K562 (cell line): ENCODE results near the gene ANTXRL. TPM values are rescaled to one million over a fixed set of nuclear protein-coding genes. Genes with fewer than 3 reads are reported as not detected.
A peak's percentile ranks its signal among the peaks of the same experiment; 100 is the strongest.

Experiments used
- ATAC-seq: fragments of 200-7000 bp; cut with Tn5 transposase; 3 replicates; pipeline ENCODE4 v1.9.1; 2020; ENCODE audit warnings: moderate library complexity
- BruUV-seq: library from RNA; stranded (reverse); fragments of 400-500 nt; replicated peaks from 2 replicates; lab custom pipeline; 2021; lab: Mats Ljungman, UMichigan
- CTCF ChIA-PET: fragments of 300-600 bp; formaldehyde crosslinking; extraction: SDS; loops from one replicate; lab custom pipeline; 2021; ENCODE audit warnings: low intra/inter-chr PET ratio; lab: Yijun Ruan, JAX
- POLR2A ChIA-PET: fragments of 300-600, 350-650 bp; sonication (Branson Sonifier 250); formaldehyde crosslinking; extraction: SDS; loops from one replicate; lab custom pipeline; 2021; ENCODE audit warnings: antibody characterized with exemption, inconsistent platforms; lab: Yijun Ruan, JAX
- DNase-seq, 4 experiments: peaks; one replicate each; pipeline versions ENCODE4 v3.0.0 to v3.0.0-alpha.2; 2011 to 2018; ENCODE audit warnings: low spot score in 3 of 4, mixed read lengths in 3 of 4; ENCODE audit errors: extremely low read depth in 1 of 4
- FAIRE-seq: peaks from 2 replicates; lab custom pipeline; 2011; peaks lifted over from hg19 to GRCh38; lab: Jason Lieb, UNC
- H2AFZ ChIP-seq: 2 replicates; pipeline ENCODE4 v1.6.0; 2011; ENCODE audit warnings: low read depth, low read length, control low read depth, inconsistent platforms
- H3K27ac ChIP-seq: fragments of 200-600 bp; 3 replicates; pipeline ENCODE4 v1.8.0; 2011; ENCODE audit warnings: low read depth, mild to moderate bottlenecking, control low read depth, inconsistent platforms, low read length, moderate library complexity, mixed read lengths; ENCODE audit errors: extremely low read depth
- H3K27me3 ChIP-seq, 2 experiments: fragments of 300-600 bp in 1 of 2; 2 replicates in 1 of 2; 3 replicates in 1 of 2; pipeline versions ENCODE4 v1.6.0 to v1.8.0; 2011; ENCODE audit warnings: inconsistent platforms in 2 of 2, low read length in 2 of 2, mild to moderate bottlenecking in 1 of 2, mixed read lengths in 1 of 2, moderate library complexity in 1 of 2; ENCODE audit not compliant: control insufficient read depth in 2 of 2, insufficient read depth in 2 of 2
- H3K36me3 ChIP-seq: fragments of 300-600 bp; 3 replicates; pipeline ENCODE4 v1.8.0; 2011; ENCODE audit warnings: mild to moderate bottlenecking, low read length, inconsistent platforms; ENCODE audit not compliant: control insufficient read depth, insufficient read depth
- H3K4me1 ChIP-seq, 2 experiments: fragments of 200-600 bp in 1 of 2; replicated peaks in 1 of 2; 2 replicates in 1 of 2; 3 replicates in 1 of 2; pipeline versions ENCODE4 v1.5.1 to v1.8.0; 2011; ENCODE audit warnings: inconsistent platforms in 2 of 2, low read length in 2 of 2, mild to moderate bottlenecking in 1 of 2, mixed read lengths in 1 of 2, moderate library complexity in 1 of 2; ENCODE audit not compliant: control insufficient read depth in 2 of 2, insufficient read depth in 2 of 2
- H3K4me2 ChIP-seq: 2 replicates; pipeline ENCODE4 v1.6.1; 2011; ENCODE audit warnings: low read length, control low read depth, inconsistent platforms, mixed read lengths; ENCODE audit not compliant: insufficient read depth
- H3K4me3 ChIP-seq: fragments of 200-600 bp; sonication (generic), shearing (Covaris generic); 2 replicates; pipeline ENCODE4 v1.5.1; 2016; ENCODE audit warnings: control low read depth, inconsistent platforms
- H3K79me2 ChIP-seq: fragments of 200-600 bp; 3 replicates; pipeline ENCODE4 v1.8.0; 2011; ENCODE audit warnings: low read length, inconsistent platforms; ENCODE audit not compliant: control insufficient read depth, insufficient read depth
- H3K9ac ChIP-seq, 2 experiments: 2 replicates each; pipeline versions ENCODE4 v1.6.0 to v1.6.1; 2011; ENCODE audit warnings: low read depth in 2 of 2, low read length in 2 of 2, control low read depth in 1 of 2, inconsistent platforms in 1 of 2, mild to moderate bottlenecking in 1 of 2, mixed read lengths in 1 of 2; ENCODE audit not compliant: insufficient read depth in 1 of 2
- H3K9me1 ChIP-seq: one replicate; pipeline ENCODE4 v1.6.0; 2011; ENCODE audit warnings: inconsistent platforms, mild to moderate bottlenecking, low read length, moderate library complexity; ENCODE audit not compliant: control insufficient read depth, insufficient read depth
- H3K9me3 ChIP-seq: replicated peaks from 2 replicates; pipeline ENCODE4 v1.5.1; 2011; ENCODE audit warnings: low read depth, low read length, inconsistent platforms; ENCODE audit not compliant: control insufficient read depth, insufficient read depth
- H4K20me1 ChIP-seq: replicated peaks from 2 replicates; pipeline ENCODE4 v1.6.1; 2011; ENCODE audit warnings: low read length, inconsistent platforms, mixed read lengths; ENCODE audit not compliant: control insufficient read depth, insufficient read depth
- CEBPB ChIP-seq: fragments of 450-650 bp; IDR thresholded peaks from 2 replicates; pipeline ENCODE4 v1.6.1; 2016; ENCODE audit warnings: missing genetic modification characterization, missing compliant biosample characterization
- CEBPG ChIP-seq, 3 experiments: fragments of 200-800 bp in 1 of 3; sonication (Bioruptor generic) in 1 of 3; sonication (generic) in 1 of 3; formaldehyde crosslinking in 1 of 3; IDR thresholded peaks in 2 of 3; conservative IDR thresholded peaks in 1 of 3; 2 replicates each; pipeline versions ENCODE4 v1.6.1 to v1.8.0; 2016 to 2022; ENCODE audit warnings: missing compliant biosample characterization in 2 of 3, missing genetic modification characterization in 2 of 3, mild to moderate bottlenecking in 1 of 3, missing genetic modification reagents in 1 of 3
- CREM ChIP-seq: IDR thresholded peaks from 2 replicates; pipeline ENCODE4 v1.6.1; 2014; ENCODE audit warnings: antibody characterized with exemption, low read depth
- DPF2 ChIP-seq: fragments of 450-650 bp; IDR thresholded peaks from 2 replicates; pipeline ENCODE4 v1.6.1; 2016
- ELF2 ChIP-seq: fragments of 250-450 bp; sonication (Bioruptor Pico); IDR thresholded peaks from 2 replicates; pipeline ENCODE4 v1.5.0; 2021; ENCODE audit warnings: mild to moderate bottlenecking
- MTA2 ChIP-seq: fragments of 450-650 bp; IDR thresholded peaks from 2 replicates; pipeline ENCODE4 v1.6.1; 2016; ENCODE audit warnings: low read depth
- ZNF41 ChIP-seq: fragments of 250-450 bp; sonication (Bioruptor Pico); conservative IDR thresholded peaks from 2 replicates; pipeline ENCODE4 v1.4.0; 2020; ENCODE audit warnings: mild to moderate bottlenecking
- ZNF444 ChIP-seq: fragments of 250-450 bp; sonication (Bioruptor Pico); IDR thresholded peaks from 2 replicates; pipeline ENCODE4 v1.4.0; 2020; ENCODE audit warnings: mild to moderate bottlenecking, moderate library complexity
- WGBS: fragments of 100-300 bp; shearing (Covaris generic); methylation state at CpG from one replicate; pipeline ENCODE4 v1.1.6; 2016; ENCODE audit warnings: low coverage, mixed read lengths; ENCODE audit not compliant: insufficient coverage; ENCODE audit errors: missing lambda C conversion rate; 5-methylcytosine and 5-hydroxymethylcytosine counted together
- in situ Hi-C: fragments of 300-500 bp; cut with MboI; formaldehyde crosslinking; loops from 4 replicates; pipeline ENCODE4 v1.15.0; 2018; ENCODE audit warnings: inconsistent platforms, mixed read lengths
- intact Hi-C: fragments of 100-400 bp; cut with micrococcal nuclease; formaldehyde crosslinking; loops from 2 replicates; pipeline ENCODE4 v1.14.2; 2022
- polyA plus RNA-seq, 8 experiments: library from polyadenylated mRNA; depleted of rRNA in 4 of 8; stranded (reverse) in 5 of 8; unstranded in 3 of 8; fragments of >200 nt; fragmentation: Nextera tagmentation in 2 of 8; fragmentation: Illumina TruSeq in 1 of 8; extraction: Ambion mirVana in 2 of 8; extraction: Trizol in 1 of 8; gene quantifications; 2 replicates each; pipeline versions ENCODE4 v1.2.1 to v1.2.3, GENCODE V29; 2011 to 2014; ENCODE audit warnings: inconsistent platforms in 1 of 8, missing spikeins in 1 of 8
- total RNA-seq, 7 experiments: library from RNA; depleted of rRNA in 6 of 7; stranded (reverse); fragments of >200 nt in 6 of 7; fragmentation: Illumina TruSeq in 2 of 7; extraction: Trizol in 2 of 7; gene quantifications; 2 replicates each; pipeline versions ENCODE4 v1.2.1 to v1.2.3, GENCODE V29; 2011 to 2021; ENCODE audit warnings: low replicate concordance in 1 of 7

ANTXRL gene
- total and polyA plus RNA-seq, 9 of the 15 experiments (the other 6 are each of a cell fraction or from before 2014, with no cell fraction given), result not detected

DNA sequence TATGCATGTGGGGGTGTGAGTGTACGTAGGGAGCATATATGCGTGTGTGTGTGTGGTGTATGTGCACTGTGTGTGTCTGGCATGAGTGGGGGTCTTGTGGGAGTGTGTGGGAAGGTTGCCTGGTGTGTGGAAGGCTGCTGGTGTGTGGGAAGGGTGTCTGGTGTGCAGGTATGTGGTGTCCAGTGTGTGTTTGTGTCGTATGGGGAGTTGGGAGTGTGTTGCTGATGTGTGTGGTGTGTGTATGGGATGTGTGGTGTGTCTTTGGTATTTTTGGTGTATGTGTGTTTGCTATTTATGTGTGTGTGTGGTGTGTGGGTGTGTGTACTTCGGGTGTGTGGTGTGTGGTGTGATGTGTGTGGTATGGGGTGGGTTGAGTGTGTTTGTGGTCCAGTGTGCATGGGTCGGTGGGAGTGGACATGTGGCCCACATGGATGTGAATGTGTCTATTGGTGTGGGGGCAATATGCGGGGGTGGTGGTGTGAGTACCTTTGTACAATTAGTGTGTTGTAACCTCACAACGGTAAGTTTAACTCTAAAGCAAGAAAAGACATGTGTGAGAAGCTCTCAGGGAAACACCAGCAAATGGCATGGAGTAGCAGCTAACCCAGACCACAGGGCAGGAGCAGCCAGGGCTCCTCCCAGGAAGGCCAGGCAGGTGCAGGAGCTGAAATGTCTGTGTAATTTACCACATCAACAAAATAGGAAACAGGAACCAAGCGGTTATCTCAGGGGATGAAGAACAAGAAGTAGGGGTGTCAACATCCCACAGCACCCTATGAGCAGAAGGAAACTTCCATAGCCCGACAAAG lies 11.9 kb downstream of the ANTXRL start (continued):
- TF ChIP-seq CREM (no peak), ZNF41 (CRISPR knock-in tag) (no peak)
- TF ChIP-seq, all 486 proteins: peak for 5

DNA sequence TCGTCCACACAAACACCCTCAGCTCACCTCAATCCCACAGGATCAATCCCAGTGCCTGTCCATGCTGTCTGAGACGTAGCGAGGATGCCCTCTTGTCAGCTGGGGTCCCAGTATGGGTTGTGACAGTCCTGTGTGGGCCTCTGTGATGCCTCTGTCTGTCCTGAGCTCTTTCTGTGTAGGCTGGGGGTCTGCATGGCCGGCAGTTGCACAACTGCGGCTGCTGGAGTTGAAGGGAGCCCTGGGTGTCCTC lies 12.4 kb downstream of the ANTXRL start:
- intact Hi-C loops (no loop called here), in situ Hi-C loops (loop anchor here (25.0 kb wide), 1 partner anchor 1588 kb away; no protein-coding TSS in a partner anchor)
- ATAC-seq, result no peak; the same call in 2 of the 3 replicates
- Histone ChIP-seq H3K9me3 (no peaks in the 10 kb centered on the region), H4K20me1 (no peaks in the 10 kb centered on the region; the same call in 1 of the 2 replicates), H3K4me1 (peaks cover 0 to 12% of the 10 kb centered on the region in 2 experiments; a peak in 2 of 5 replicates), H3K27me3 (peaks cover 9 to 68% of the 10 kb centered on the region in 2 experiments; a peak in 4 of 5 replicates), H3K27ac (no peak overlapping the region), H3K36me3 (no peaks in the 10 kb centered on the region), H3K9ac (peak overlapping the region in 1 of 2 experiments; percentile 10; a peak in 1 of 4 replicates), H3K4me3 (no peak overlapping the region), H3K79me2 (no peaks in the 10 kb centered on the region), H3K9me1 (no peaks in the 10 kb centered on the region), H2AFZ (no peak overlapping the region; the same call in 1 of the 2 replicates), H3K4me2 (no peak overlapping the region)
- ChIA-PET CTCF (no interaction called here), POLR2A (interaction anchor here (0.6 to 1.3 kb wide), 4 partner anchors 8 to 19 kb away, joined by 3 to 4 read pairs (median 4); no protein-coding TSS in a partner anchor)
- FAIRE-seq, result no peak
- no TSS peak for BruUV-seq
- WGBS, result 7% methylated on average over 5 of the region's 5 CpGs
- no peak for DNase-seq
- TF ChIP-seq CEBPG (CRISPR knock-in tag; IDR thresholded peaks at IDR 0.05) (0 out of 2 replicates have a peak, but pooled peaks have one; percentile 24), CEBPG (tag; conservative IDR thresholded peaks at IDR 0.05 in 1 of 2, IDR thresholded peaks at IDR 0.05 in 1 of 2) (no peak), MTA2 (no peak), ZNF444 (CRISPR knock-in tag) (no peak), CEBPB (peak; percentile 27; the same call in 1 of the 2 replicates), DPF2 (no peak), ELF2 (CRISPR knock-in tag) (no peak)
